Activated naive CD4-positive, alpha-beta T cell treated with Interleukin-2 at 50 U/mL for 16 hours (primary cell): ENCODE measurements around the gene GDF11.

Source experiments
- DNase-seq: peaks from one replicate; pipeline ENCODE4 v3.0.0-alpha.2; 2020

The GDF11 gene

DNA sequence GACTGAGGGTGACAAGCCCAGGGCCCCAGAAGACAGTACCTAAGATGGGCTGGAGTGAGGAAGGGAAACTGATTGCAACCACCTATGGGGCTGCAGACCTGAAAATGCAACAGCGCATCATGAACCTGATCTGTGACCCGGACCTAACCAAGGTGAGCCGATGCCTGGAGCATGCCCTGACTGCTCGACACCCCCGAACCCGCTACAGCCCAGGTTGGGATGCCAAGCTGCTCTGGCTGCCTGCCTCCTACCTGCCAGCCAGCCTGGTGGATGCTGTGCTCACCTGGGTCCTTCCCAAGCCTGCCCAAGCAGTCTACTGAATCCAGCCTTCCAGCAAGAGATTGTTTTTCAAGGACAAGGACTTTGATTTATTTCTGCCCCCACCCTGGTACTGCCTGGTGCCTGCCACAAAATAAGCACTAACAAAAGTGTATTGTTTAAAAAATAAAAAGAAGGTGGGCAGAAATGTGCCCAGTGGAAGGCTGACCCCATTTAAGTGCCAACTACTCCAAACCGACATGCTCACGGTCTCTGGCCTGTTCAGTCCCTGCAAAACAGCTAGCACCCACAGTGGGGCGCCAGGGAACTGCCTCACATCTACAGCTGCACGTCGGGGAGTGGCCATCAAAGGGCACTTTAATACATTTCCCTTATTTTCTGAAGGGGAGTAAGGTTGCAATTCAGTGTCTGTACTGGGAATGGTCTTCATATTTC, 18.5 kb upstream of the GDF11 start:
- DNase-seq, result peak; percentile 68

DNA sequence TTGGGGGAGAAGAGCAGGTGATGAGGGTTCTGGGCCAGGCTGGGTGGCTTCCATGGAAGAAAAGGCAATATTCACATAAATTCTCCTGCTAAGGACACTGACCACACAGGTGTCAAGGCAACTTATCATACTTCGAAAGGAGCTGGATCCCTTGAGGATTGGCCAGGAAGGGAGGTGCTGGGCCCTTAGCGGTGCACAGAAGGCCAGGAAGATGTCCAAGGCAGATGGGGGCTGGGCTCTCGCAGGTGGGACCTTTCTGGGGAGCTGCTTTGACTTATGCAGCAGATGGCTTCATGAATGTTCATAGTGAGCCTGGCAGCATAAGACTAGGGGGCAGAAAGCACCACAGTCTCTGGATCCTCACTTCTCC, 18.0 kb upstream of the GDF11 start:
- DNase-seq, result no peak

DNA sequence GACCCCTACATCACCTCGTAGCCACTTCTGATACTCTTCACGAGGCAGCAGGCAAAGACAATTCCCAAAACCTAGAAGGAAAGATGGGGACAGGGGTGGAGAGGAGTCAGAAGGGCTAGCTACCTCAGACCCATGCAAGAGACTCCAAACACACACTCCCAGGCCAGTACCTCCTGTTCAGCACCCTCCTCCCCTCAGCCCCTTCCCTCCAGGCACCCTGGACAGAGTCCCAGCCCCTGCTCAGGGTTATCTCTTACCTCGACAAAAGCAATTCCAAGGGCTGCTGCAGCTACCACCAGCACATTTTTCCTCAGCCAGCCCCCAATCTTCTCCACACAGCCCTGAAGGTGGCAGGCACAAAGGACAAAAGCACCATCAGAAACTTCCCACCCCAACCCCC, 17.4 kb upstream of the GDF11 start:
- DNase-seq, result no peak

DNA sequence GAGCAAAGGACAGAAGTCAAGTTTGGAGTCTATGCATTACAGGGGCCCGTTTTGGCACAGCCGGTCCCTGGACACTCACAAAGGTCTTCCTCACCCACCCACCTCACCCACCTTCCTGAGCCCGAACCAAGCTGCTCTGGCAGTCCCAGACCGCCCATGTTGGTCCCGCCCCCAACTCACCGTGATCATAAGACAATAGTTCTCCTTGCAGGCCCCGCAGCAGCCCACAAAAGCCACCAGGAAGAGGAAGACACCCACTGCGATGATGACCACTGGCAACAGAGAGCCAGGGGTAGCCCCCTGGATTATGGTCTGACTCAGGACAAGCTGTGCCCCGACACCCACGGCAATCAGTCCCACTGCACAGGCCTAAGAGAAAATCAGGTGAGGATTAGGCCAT, 16.0 kb upstream of the GDF11 start:
- no peak for DNase-seq

DNA sequence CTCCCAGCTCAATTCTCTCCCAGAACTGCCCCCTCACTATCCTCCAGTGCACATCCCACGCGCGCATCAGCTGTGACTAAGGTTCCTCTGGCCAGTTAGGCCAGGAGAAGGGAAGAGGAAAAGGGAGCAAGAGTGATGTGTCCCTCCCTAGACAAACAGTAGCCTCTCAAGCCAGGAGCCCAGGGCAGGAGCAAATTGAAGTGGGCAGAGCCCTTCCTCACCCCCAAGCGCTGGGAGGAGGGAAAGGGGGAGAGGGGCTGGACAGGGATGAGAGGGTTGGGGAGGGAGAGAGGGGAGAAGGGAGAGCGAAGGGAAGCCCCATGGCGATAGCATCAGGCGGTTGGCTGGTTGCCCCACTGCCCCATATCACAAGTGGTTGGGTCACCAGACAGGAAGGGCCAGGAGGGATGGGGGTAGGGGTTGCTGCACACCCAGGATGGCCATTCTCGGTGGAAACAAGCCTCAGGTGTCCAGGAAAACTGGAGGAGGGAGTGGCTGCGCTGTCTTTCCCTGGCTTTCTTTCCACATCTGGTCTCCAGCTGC, 15.2 kb upstream of the GDF11 start:
- DNase-seq, result no peak

DNA sequence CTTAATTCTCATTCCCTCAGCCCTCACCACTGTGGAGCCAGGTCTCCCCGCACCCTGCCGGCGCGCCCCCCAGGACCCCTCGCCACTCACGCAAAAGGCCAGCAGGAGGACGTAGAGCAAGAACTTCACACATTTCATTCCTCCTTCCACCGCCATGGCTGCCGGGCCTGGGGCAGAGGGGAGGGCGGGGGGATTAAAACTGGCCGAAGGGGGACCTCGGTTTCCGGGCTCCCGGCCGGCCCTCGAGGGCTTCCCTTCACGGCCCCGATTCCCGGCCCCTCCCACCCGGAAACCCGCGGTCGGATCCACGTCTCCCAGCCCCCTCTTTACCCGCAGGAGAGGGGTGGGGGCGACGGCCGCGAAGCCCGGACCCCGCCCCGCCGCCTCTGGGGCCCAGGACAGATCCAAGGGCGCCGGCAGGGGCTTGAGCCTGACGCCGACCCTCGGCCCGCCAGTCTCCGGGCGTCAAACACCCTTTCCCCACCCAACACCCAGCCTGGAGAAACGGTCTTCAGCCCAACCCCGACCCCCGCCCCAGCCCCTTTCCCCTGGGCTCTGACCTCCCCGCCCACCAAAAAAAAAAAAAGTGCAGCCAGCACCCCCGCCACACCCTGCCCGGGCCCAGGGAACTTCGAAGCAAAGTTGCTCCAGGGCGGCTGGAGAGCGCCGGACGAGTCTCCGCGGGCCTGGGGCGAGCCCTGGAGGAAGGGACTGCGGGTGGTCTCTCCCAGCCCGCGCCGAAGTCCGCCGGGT, 14.6 kb upstream of the GDF11 start:
- peak; percentile 38 for DNase-seq

DNA sequence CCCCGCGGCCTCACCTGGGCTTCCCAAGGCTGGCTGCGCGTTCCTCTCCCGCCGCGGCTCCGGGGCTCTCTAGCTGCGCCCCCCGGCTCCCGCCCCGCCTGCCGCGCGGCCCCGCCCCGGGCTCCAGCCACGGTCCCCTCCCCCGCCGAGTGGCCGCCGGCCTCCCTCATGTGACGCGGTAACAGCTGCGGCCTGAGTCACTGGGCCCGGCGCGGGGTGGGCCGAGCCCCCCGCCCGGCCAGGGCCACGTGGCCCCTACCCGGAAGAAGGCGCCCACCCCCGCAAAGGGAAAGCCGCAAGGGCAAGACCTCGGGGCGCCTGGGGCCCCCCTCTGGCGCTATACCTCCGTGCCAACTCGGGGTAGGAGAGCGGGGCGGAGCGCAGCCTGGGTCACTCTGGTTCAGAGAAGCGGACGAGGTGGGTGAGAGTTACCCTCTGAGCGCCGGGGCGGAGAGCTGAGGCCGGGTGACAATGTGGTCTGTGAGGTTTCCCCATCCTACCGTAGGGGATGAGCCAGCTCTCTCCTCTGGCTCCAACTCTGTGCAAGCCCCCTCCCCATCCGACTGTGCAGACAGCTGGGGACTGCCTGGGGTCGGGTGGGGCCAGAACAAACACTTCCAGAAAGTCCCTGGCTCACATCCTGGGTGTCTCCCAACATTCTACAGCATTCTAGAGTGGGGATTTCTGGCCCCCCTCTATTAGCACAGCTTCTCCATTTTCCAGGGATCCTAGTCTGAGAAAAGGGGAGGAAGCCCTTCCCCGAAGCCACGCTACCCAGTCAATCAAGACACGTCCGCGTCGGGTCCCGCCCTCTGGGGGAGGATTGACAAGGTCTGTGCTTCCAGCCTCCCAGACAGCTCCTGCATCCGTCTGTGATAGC, 13.7 kb upstream of the GDF11 start, which contains the start of gene CD63:
CD63 (minus strand) TSS at position 71 of the 880 bp plus-strand sequence. CDS start 668 bp downstream, outside the sequence.
- peak; percentile 79 for DNase-seq

DNA sequence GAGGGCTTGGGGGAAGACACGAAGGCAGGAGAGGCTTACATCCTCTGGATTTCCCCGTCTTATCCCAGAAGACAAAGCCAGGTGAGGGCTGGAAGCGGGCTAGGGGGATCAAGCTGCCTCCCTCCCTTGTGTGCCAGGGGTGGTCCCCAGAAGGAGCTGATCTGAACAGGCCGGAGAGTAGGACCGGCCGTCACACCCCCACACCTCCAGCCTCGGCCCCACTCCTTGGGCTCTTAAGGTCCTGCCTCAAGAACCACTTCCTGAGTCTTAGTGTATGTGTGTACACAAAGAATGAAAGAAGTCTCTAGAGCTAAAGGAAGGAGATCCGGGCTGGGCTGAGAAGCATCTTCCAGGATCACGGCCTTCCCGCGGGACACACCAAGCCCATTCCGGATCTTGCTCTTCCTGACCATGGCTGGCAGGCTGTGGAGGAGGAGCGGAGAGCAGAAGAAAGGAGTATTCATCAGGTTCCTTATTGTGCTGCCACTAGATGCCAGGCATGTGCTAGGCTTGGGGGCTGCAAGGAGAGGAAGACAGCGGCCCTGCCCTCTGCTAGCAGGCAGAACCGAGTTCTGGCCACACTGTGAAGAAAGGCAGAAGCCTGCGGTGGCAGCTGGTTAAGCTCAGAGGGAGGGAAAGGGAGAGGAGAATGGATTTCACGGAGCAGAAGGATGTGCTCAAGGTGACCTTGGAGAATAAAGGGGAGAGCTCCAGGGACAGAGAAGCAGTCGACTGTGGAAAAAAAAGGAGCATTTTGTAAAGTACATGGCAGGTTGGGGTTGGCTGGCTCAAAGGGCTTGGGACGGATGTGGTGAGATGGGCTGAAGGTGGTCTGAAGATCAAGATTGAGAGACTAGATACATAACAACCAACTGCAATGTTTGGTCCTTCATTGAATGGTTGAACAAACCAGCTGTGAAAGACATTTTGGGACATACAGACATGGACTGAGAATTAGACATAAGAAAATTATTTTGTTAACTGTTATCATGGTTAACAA, 12.8 kb upstream of the GDF11 start:
- DNase-seq, result no peak

DNA sequence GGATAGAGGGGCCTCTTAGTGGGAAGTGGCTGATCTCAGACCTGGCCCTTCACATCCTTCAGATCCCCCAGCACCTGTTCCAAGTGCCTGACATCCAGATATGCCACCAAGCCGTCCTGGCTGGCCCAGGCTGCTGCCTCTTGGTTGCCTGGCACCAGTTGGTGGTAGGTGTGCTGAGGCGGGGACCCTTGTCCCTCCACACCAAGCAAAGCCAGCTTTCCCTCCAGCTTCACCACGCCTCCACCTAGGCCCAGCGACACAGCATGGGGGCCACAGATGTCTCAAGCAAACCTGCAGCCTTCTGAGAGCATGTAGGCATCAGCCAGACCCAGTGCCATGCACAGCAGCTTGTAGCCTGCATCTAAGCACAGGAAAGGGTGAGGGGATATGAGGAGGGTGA, 10.6 kb upstream of the GDF11 start:
- no peak for DNase-seq

DNA sequence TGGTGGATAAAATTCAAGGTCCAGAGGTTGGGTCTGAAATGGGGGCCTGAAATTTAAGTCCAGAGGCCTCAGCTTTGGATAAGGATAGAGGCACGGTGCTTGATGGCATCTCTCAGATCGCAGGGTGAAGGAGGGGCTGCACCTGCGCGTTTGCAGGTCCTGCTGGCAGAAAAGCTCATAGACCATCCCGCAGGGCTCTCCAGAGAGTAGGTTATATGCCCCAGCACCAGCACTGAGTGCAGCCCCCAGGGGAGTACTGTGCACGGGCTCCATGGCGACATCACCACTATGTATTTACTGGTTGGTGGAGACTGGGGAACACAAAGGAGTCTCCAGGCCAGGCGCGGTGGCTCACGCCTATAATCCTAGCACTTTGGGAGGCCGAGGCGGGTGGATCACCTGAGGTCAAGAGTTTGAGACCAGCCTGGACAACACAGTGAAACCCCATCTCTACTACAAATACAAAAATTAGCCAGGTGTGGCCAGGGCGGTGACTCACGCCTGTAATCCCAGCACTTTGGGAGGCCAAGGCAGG, 9.8 kb upstream of the GDF11 start:
- no peak for DNase-seq

DNA sequence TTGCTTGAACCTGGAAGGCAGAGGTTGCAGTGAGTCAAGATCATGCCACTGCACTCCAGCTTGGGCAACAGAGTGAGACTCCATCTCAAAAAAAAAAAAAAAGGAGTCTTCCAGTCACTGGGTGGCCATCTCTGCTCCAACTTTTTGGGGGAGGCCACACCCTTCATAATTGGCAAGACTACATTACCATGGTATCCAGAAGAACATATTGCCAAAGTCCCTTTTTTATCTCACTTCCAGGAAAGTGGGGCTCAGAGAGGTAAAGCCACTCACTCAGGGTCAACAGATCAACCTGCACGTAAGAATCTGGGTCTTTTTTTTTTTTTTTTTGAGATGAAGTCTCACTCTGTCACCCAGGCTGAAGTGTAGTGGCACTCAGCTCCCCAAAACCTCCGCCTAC, 9.1 kb upstream of the GDF11 start:
- no peak for DNase-seq

DNA sequence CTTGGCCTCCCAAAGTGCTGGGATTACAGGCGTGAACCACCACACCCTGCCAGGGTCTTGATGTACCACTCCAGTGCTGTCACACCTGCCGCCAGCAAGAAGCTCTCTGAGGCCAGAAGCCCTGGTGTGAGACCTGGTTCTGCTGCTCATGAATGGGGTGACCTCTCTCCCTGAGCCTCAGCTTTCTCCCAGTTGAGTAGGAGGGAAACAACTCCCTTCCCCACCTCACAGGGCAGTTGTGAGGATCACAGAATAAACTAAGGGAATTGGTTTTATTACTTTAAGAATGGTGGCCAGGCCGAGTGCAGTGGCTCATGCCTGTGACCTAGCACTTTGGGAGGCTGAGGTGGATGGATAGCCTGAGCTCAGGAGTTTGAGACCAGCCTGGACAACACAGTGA, 8.3 kb upstream of the GDF11 start:
- no peak for DNase-seq

DNA sequence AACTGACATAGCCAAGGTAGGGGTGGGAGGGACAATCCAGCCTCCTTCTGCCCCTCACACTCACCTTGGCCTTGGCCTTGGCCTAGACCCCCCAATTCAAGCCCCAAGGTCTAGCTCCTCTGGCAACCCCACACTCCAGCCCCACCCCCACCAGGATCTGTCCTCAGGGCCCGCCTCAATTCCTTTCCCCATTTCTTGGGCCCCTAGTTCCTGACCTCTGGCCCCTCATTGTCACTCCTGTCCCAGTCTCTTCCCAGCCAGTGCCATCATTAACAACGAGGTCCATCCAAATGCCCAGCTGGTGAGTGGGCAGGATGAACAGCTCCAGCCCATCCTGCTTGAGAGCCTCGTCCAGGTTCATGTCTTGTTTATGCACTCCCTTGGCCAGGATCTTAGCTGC, 6.8 kb upstream of the GDF11 start:
- no peak for DNase-seq

DNA sequence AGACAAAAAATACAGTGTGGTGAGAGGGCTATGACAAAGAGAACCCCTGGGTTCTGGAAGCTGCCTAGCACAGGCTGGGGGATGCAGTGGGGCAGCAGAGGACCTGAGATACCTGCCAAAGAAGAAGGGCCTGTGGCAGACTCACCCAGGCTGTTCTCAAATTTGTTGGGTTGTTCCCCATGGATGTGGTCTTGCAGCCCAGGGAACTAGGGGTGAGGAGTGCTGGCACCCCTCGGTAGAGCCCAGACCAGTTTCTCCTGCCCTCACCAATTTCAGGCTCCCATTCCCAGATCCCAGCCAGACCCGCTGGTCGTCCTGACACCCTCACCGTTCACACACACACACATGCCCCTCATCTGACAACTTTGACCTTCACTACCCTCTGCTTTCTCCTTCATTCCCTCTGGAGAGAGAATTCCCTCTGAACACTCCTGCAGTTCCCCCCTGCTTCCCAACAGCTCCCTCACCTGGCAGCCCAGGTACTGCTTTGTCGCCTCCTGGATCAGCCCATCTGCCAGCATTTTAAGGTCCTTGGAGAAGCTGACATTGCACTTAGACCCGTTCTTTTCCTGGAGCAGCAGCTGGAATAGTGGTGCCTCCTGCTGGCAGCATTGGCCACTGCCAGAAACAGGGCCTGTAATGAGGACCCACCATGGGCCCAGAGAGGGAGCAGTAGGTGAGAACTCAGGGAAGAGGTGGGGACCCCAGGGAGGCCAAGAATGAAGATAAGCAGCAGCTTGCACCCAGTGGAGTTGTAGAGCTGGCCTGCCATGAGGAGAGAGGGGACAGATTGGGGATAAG, 5.9 kb upstream of the GDF11 start:
- DNase-seq, result peak; percentile 62

DNA sequence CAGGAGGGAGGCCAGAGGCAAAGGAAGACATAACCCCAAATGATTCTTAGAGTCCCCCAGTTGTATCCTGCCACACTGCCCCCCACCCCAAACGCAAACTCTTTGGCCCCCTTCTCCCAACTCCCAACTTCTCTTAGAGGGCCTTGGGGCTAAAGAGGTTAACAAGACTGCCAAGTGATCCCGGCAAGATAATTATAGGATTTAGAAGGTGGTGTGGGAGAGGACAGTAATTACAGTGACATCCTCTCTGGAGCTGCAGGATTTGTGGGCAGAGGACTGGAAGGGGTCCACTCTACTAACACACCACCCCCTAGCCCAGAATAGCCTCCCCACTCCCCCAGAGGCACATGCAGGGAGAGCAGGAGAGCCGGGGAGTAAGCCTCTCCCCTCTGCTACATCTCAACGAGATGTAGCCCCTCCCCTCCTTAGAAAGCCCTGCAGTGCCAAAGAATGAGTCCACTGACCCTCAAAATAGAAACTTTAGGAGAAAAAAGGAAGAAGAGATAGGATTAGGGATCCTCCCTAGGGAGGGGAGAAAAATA, 5.3 kb upstream of the GDF11 start:
- no peak for DNase-seq

DNA sequence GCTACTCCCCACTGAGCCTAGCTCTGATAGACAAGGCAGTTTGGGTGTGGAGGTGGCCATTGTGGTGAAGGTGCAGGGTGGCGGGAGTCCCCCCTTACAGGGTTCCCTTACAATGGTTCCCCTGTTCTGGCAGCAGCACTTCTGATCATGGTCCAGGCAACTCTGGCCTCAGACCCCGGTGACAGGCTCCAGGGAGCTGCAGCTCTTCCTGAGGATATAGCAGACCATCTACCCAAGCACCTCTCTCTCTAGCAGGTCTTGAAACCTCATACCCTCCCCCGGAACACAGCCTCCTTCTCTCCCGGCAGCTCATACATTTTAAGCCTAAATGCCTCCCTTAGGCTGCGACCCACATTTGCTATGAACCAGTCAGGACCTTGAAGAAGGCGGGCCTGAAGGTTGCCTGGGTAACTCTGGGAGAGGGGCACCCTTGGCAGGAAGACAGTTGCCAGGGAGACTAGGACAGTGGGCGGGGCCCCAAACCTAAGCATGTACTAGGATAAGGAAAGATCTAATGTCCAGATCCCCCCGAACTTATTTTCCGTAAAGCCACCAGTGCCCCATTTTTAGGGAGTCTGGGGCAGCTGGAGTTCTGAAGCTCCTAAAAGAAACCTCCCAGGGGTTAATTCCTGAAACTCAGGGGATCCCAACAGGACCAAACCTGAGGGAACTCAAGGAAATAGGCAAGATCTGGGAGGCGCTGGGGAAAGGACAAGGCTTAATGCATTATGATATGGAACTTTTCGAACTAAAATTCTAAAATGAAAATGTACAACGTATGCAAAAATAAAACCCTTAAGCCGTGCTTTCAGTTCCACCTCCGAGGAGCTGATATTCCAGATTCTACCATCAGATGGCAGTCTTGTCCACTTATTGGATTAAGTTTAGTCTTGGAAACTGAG, 4.5 kb upstream of the GDF11 start:
- peak; percentile 77 for DNase-seq

DNA sequence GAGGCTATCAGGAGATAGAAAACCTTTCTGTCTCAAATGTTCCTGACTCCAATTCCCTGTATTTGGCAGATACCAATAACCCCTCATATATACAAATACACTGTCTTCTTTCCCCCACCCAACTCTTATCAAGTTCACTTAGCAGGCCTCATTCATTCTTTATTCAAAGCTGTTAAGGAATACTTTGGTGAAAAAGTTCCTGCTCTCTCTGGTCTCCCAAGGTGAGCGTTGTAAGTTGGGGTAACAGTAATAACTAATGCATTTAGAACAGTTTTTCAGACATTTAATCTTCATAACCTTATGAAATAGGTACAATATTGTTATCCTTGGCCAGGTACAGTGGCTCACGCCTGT, 3.9 kb upstream of the GDF11 start:
- DNase-seq, result no peak

DNA sequence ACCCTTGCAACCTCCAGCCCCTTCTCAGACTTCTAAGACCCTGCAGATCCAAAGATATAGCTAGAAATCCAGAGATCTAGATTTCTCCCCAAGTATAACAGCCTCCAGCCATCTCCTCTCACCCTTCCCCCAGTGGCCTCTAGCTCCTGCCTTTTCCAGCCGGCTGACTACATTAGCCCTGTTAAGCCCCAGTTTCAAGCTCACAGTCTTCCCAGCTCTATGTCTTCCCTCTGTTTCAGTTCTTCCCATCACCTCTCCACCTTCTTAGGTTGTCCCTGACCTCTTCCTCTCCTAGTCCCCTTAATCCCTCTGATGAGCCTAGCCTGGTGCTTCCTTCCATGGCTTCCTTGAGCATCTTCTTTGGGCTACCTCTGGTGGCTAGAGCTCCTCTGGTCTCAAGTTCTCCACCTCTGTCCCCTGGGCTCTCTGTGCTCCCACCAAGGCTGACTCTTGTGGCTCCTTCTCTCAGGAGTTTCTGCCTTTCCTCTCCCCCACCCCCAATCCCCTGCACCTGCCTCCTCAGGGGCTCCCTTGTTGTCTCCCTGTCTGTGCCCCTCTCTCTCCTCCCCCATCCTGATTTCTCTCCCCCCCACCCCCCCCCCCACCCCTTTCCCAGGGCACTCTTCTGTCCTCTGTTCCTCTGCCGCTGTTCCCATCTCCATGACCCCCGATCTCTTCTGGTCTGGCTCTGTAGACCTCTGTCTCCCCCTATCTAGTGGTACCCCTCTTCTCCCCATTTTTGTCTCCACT, 816 bp upstream of the GDF11 start:
- DNase-seq, result no peak
